Endometrial microvascular endothelial cells (primary cell): ENCODE results near the gene COL4A1. TPM values are rescaled to one million over a fixed set of nuclear protein-coding genes. Genes with fewer than 3 reads are reported as not detected.

Experiments
- in situ Hi-C: cut with HindIII; loops from 2 replicates; pipeline ENCODE4 v1.10.0; 2017; ENCODE audit warnings: low sequenced_read_pairs, low pct_unique_long_range_greater_than_20kb; ENCODE audit errors: inconsistent ontology term
- total RNA-seq: library from RNA; depleted of rRNA; stranded (reverse); fragments of >200 nt; gene quantifications from one replicate; pipeline ENCODE4 v1.2.3, GENCODE V29; 2015; ENCODE audit errors: inconsistent ontology term

COL4A1 gene
- total RNA-seq, 1 donor from 2014 or later = 568 TPM

DNA sequence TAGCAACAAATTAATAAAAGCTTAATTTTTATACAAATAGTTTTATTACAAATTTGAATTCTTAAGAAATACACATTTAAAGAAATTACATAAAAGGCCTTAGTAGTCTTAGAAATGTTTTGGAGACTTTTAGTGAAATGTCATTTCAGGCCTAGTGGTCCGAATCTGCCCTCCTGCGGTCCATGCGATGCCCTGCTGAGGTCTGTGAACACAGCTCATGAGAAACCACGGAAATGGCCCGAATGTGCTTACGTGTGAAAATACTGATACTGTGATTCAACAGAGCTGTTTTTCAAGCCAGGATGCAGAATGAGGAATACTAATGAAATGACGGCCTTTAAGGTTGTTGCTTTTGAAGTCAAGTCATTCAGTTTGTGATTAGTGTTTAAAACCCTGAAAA is 157.9 kb downstream of the COL4A1 start:
- in situ Hi-C loops = no loop called here

GRCh38 chr13:110140099-110140498 is 166.9 kb downstream of the COL4A1 start:
- in situ Hi-C loops = no loop called here

- in situ Hi-C loops = no loop called here
Observed at GRCh38 chr13:110138700-110139036, 168.3 kb downstream of the COL4A1 start.

- in situ Hi-C loops = no loop called here
Observed at GRCh38 chr13:110138010-110138699, 168.8 kb downstream of the COL4A1 start.

DNA sequence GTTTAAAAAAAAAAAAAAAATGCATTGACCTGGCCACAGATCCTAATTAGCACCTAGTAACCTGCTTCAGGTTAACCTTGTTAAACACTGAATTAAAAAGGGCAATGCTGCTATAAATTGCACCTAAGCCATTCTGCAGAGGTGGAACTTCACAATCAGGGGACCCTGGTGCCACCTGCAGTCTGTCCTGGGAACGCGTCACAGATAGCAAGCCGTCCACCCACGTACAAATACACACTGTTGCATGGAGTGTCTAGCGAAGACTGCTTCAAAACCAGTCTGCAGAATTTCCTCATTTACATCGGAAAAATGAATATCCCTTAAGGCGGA is 169.3 kb downstream of the COL4A1 start:
- in situ Hi-C loops = no loop called here

DNA sequence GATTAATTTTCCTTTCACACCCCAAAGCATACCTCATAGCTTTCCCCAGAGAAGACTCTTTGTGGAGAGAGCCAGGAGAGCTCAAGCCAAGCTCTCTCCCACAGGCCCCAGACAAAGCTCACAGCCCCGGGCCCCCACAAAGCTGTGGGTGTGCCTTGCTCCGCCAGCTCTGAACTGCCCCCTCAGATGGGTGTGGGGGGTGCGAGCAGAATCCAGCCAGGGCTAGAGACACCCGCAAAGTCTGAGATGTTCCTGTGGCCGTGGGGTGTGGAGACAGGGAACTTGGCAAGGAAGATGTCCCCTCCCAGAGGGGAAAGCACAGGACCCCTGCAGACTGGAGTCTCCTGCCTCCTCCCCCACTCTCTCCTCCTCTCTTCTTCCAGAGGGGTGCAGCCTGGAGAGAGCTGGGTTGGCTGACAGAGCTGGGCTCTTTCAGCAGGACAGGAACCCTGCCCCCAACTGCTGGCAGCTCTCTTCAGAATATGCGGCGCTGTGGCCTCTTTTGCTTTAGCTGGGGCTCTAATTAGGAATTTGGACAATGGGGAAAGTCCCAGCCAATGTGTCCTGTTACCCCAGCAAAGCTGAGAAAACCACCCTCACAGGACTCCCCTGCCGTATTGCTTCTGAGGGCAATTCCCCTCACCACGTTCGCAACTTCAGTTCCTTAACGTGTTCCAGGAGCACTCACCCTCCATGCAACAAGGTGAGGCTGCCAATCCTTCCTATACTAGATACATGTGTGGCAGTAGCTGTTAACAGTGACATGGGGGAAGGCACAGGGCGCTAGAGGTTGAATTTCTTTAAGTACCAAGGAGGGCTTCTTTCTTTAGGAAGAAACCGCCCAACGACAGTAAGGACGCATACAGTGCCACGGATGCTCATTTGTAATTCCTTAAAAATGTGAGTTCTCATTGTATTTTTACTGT is 170.0 kb downstream of the COL4A1 start:
- in situ Hi-C loops = no loop called here

- in situ Hi-C loops = no loop called here
Observed at GRCh38 chr13:110135977-110136597, 170.9 kb downstream of the COL4A1 start.

- in situ Hi-C loops = no loop called here
Observed at GRCh38 chr13:110134801-110135200, 172.2 kb downstream of the COL4A1 start.

DNA sequence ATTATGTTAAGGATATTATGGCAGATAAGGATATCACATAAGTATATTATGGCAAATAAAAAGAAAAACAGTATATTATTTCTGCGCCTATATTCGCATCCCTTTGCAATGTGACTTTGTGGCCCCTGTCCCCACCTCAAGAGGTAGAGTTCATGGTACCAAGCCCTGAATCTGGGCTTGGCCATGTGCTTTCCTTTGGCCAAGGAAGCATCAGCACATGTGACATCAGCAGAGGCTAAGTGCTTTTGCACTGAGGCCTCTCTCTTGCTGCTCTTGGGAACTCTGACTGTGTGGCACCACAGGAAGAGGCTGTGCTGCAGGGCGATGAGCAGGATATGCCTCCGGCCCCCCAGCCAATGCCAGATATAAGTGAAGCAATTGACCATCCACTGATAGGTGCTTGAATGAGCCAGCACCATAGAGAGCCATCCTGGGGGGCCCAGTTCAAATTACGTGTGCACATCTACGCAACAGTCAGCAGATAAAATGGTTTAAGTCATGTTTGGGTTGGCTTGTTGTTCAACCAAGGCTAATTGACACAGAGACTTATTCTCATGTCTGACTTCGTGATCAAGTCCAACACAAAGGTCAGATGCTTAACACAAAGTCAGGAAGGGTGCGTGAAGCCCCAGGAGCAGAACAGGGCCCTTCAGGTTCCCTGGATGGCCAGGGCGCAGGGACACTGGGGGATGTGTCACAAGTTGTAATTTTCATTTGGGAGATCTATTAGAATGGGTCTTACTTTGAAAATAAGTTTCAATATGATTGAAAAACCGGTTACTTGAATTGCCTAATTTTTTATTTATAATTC is 173.3 kb downstream of the COL4A1 start:
- in situ Hi-C loops = no loop called here

DNA sequence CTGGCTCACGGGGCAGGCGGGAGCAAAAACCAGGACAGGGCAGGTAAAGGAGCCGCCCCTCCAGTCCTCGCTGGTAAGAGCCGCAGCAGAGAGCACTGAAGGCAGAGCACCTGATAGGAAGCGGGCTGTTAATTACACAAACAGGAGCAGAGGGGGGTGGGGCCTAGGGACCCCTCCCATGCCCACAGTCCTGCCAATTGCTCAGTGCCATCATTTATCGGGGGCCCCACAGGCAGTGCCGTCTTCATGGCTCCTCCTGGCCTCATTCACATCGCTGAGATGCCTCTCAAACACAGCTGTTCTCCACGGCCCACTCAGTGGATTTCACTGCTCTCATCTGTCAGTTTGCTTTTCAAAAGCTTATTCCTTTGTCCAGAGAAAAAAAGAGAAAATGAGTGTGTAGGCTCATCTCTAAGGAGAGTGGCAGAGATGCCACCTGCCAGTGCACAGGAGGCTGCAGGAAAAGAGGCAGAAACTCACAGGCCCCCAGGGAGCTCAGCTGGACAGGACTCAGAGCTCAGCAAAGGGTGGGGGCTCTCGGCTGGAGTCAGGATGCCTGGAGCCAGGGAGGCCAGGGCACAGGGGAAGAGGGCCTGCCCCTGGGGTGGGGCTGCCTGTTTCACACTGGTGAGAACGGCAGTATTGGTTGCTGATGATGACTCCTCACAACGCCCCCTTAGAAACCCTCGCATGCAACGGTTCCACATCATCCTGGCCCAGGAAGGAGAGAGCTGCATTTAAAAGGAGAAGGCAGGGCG is 174.6 kb downstream of the COL4A1 start:
- in situ Hi-C loops = no loop called here

- in situ Hi-C loops = no loop called here
Observed at GRCh38 chr13:110131424-110131823, 175.5 kb downstream of the COL4A1 start.

DNA sequence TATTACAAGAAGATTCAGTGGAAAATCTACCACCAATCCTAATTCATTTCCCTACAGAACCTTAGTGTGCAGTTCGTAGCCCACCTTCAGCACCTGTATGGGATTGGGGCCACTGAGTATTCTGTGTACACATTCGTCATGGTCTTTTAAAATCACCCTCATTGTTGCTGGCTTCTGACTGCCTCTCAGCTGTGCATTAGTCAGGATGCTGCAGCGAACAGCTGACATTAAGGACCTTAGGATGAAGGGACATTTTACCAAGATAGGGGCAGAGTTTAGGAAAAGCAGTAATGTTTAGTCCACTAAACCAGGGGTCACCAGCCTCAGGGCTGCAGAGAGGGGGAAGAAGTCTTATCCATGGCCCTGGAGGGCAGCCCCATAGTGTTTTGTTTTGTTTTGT is 176.5 kb downstream of the COL4A1 start:
- in situ Hi-C loops = no loop called here

DNA sequence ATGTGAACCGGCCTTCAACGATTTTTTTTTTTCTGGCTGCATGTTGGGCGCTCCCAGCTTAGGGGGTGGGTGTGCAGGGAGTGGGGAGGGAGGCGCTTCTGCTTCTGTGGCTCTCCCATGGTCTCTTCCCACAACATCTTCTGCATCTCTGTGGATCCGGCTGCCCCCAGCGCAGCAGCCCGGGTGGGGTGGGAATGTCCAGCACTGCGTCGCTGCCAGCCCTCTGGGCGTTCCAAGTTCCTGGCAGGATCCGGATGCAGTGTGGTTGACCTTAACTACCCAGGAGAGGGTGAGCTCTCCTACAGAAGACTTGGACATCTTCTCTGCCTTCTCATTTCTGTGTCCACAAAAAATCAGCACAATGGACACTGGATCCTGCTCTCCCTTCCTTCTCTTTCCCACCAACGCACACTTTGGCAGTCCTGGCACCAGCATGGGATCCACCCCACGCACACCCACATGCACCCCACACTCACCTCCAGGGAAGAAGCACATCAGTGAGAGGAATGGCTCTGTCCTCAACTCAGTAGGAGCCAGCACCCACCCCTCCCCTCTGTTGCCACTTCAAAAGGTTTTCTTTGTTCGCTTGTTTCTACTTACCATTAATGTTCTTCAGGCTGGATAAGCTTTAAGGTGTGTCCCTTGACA is 177.3 kb downstream of the COL4A1 start:
- in situ Hi-C loops = no loop called here

DNA sequence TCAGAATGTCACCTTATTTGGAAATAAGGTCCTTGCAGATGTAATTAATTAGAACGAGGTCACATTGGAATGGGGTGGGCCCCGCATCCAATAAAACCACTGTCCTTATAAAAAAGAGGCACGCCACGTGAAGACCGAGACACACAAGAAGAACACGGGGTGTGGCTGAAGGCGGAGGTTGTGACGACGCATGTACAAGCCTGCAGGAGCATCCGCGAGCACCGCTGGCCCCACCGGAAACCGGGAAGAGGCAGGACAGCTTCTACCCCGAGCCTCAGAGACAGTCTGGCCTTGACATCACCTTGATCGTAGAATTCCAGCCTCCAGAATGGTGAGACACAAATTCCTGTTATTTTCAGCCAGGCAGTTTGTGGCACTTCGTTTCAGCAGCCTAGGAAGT is 177.9 kb downstream of the COL4A1 start:
- in situ Hi-C loops = no loop called here

DNA sequence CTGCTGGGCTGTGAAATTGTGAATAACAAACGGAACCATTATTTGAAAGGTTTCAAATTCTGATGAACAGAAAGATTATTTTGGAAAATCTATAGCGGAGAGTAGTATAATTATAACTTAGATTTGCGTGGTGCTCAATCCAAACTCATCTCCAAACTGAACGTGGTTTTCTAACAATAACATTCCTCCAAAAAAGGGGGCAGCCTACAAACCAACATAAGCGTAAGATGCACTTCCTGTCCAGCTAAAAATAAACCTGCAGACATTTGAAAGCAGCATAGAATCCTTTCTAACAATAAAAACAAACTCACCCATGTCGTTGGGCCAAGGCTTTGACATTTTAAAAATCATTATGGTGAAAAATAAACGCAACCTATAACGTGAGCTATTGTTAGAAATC is 178.4 kb downstream of the COL4A1 start:
- in situ Hi-C loops = no loop called here

DNA sequence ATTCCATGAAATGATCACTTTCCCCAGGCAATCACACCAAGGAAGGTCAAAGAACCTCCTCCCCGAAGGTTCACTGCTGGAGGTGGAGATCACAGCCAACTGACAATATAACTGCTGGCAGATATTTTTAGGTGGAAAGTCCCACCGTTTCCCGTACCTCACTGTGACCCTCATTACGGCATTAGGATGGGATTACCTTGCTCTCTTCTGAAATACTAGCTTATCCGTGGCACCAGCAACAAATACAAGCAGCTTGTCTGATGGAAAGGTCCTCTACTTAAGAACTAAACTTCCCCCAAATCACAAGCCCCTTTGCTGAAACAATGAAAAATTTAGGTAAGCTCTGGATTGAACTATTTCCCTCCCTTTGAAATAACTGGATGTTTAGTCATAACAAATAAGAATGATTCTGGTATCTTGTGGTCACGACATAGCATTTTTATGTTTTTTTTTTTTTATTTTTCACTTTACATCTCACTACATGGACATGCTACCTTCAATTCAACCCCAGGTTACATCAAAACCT is 178.9 kb downstream of the COL4A1 start:
- in situ Hi-C loops = no loop called here

DNA sequence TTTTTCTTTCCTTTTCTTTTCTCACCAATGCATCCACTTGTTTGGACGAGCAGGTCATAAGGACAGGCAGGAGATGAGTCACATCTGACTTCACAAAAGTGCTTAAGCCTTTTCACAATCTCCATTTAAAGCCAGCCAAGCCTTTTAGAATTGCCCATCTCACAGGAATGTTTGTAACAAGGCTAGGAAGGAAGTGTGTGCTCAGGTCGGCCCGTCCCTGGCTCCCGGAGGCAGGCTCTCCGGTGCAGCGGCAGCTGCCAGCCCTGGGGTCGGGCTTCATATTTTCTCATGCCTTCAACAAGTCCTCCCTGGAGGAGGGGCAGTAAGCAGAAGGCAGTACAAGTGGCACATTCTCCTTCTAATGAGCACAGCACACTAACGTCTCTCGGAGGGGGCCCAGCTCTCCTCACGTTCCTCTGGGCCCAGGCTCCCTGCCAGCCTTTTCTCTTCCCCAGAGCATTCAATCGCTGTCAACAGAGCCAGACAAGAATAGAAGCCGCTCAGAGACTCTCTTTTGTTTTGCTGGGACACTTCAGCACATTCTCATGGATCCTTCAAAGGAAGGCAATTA is 180.5 kb downstream of the COL4A1 start:
- in situ Hi-C loops = no loop called here
